Activated CD8-positive, alpha-beta memory T cell treated with anti-CD3 and anti-CD28 coated beads for 36 hours (primary cell): ENCODE data around the gene FAM83D. TPM values are rescaled to one million over a fixed set of nuclear protein-coding genes. Genes with fewer than 3 reads are reported as not detected.

Experiments used
- CTCF ChIA-PET: fragments of 350-600 bp; sonication (Branson Sonifier 250); formaldehyde crosslinking; loops from one replicate; lab custom pipeline; 2021; ENCODE audit warnings: antibody characterized with exemption; lab: Charles Lee
- POLR2A ChIA-PET: fragments of 350-600 bp; sonication (Branson Sonifier 250); formaldehyde crosslinking; loops from one replicate; lab custom pipeline; 2021; ENCODE audit warnings: antibody characterized with exemption; lab: Charles Lee
- total RNA-seq, 2 experiments: library from RNA; stranded (reverse); gene quantifications; one replicate each; pipeline ENCODE4 v1.2.3, GENCODE V29; 2021

The FAM83D gene
- total RNA-seq, 2 experiments from 2014 or later, result 11.2 to 11.6 TPM

- ChIA-PET CTCF (interaction anchor here (0.7 to 5.7 kb wide), 15 partner anchors 9 to 160 kb away, joined by 3 to 41 read pairs (median 4); partner anchors contain the start of genes ACTR5 and PPP1R16B), POLR2A (interaction anchor here (1.0 to 1.4 kb wide), 5 partner anchors 17 to 144 kb away, joined by 3 to 7 read pairs (median 6); partner anchors contain the start of genes ACTR5 and PPP1R16B)
These were observed 33.9 kb upstream of the FAM83D start for GRCh38 chr20:38892091-38892981.

GRCh38 chr20:38893056-38893564 lies 33.1 kb upstream of the FAM83D start:
- CTCF ChIA-PET, result interaction anchor here (0.6 to 5.7 kb wide), 19 partner anchors 9 to 220 kb away, joined by 3 to 41 read pairs (median 3); partner anchors contain the start of genes ACTR5 and PPP1R16B
- POLR2A ChIA-PET, result interaction anchor here (0.5 to 1.4 kb wide), 7 partner anchors 18 to 145 kb away, joined by 3 to 7 read pairs (median 6); partner anchors contain the start of genes ACTR5 and PPP1R16B

GRCh38 chr20:38893565-38894090 lies 32.6 kb upstream of the FAM83D start:
- ChIA-PET POLR2A (interaction anchor here (0.5 to 1.4 kb wide), 7 partner anchors 19 to 88 kb away, joined by 3 to 7 read pairs (median 5); partner anchors contain the start of gene PPP1R16B), CTCF (interaction anchor here (0.6 to 5.7 kb wide), 19 partner anchors 8 to 220 kb away, joined by 3 to 41 read pairs (median 3); partner anchors contain the start of genes ACTR5 and PPP1R16B)

- ChIA-PET CTCF (interaction anchor here (0.7 to 5.7 kb wide), 8 partner anchors 11 to 152 kb away, joined by 3 to 41 read pairs (median 4); partner anchors contain the start of gene PPP1R16B), POLR2A (interaction anchor here (0.6 to 0.9 kb wide), 3 partner anchors 19 to 34 kb away, joined by 3 to 4 read pairs (median 3); no protein-coding TSS in a partner anchor)
These were observed 31.9 kb upstream of the FAM83D start for GRCh38 chr20:38894091-38894847.

GRCh38 chr20:38895098-38895949 lies 30.9 kb upstream of the FAM83D start:
- POLR2A ChIA-PET, result interaction anchor here (0.6 to 0.9 kb wide), 2 partner anchors 20 to 78 kb away, joined by 4 read pairs; no protein-coding TSS in a partner anchor
- CTCF ChIA-PET, result interaction anchor here (0.6 to 5.7 kb wide), 8 partner anchors 12 to 151 kb away, joined by 3 to 41 read pairs (median 4); partner anchors contain the start of gene PPP1R16B

GRCh38 chr20:38896009-38896594 lies 30.1 kb upstream of the FAM83D start:
- CTCF ChIA-PET, result interaction anchor here (0.6 to 1.3 kb wide), 2 partner anchors 34 to 105 kb away, joined by 3 to 6 read pairs; no protein-coding TSS in a partner anchor
- POLR2A ChIA-PET, result no interaction called here

- CTCF ChIA-PET, result no interaction called here
- POLR2A ChIA-PET, result interaction anchor here (0.6 kb wide), 1 partner anchor 14 kb away, joined by 3 read pairs; no protein-coding TSS in a partner anchor
These were observed 28.9 kb upstream of the FAM83D start for GRCh38 chr20:38897267-38897666.

- CTCF ChIA-PET, result interaction anchor here (1.2 kb wide), 1 partner anchor 111 kb away, joined by 3 read pairs; no protein-coding TSS in a partner anchor
- POLR2A ChIA-PET, result no interaction called here
These were observed 25.6 kb upstream of the FAM83D start for GRCh38 chr20:38900606-38901005.

GRCh38 chr20:38902601-38903000 lies 23.6 kb upstream of the FAM83D start:
- CTCF ChIA-PET, result interaction anchor here (1.0 kb wide), 1 partner anchor 9 kb away, joined by 3 read pairs; no protein-coding TSS in a partner anchor
- POLR2A ChIA-PET, result no interaction called here

- CTCF ChIA-PET, result no interaction called here
- POLR2A ChIA-PET, result no interaction called here
These were observed 22.9 kb upstream of the FAM83D start for GRCh38 chr20:38903335-38903734.

- ChIA-PET POLR2A (no interaction called here), CTCF (no interaction called here)
These were observed 20.8 kb upstream of the FAM83D start for GRCh38 chr20:38905375-38905774.

GRCh38 chr20:38907918-38908677 lies 18.1 kb upstream of the FAM83D start:
- ChIA-PET POLR2A (no interaction called here), CTCF (interaction anchor here (1.5 kb wide), 1 partner anchor 129 kb away, joined by 4 read pairs; no protein-coding TSS in a partner anchor)

- ChIA-PET POLR2A (no interaction called here), CTCF (no interaction called here)
These were observed 10.9 kb upstream of the FAM83D start for GRCh38 chr20:38915355-38915754.

- CTCF ChIA-PET, result interaction anchor here (1.3 kb wide), 1 partner anchor 127 kb away, joined by 3 read pairs; no protein-coding TSS in a partner anchor
- POLR2A ChIA-PET, result no interaction called here
These were observed 8.6 kb upstream of the FAM83D start for GRCh38 chr20:38917657-38918056.

- POLR2A ChIA-PET, result no interaction called here
- CTCF ChIA-PET, result no interaction called here
These were observed 8.0 kb upstream of the FAM83D start for GRCh38 chr20:38918172-38918571.

GRCh38 chr20:38919683-38920082 lies 6.5 kb upstream of the FAM83D start:
- ChIA-PET CTCF (no interaction called here), POLR2A (no interaction called here)
